CD4-positive, alpha-beta T cell treated with Interleukin-12 subunit alpha and Interleukin-12 subunit beta, for 1 hour (primary cell): ENCODE results near the gene NGF.

Source experiments
- DNase-seq: peaks from one replicate; pipeline ENCODE4 v3.0.0-alpha.2; 2020

Gene NGF

GRCh38 chr1:115277276-115277675, 60.8 kb downstream of the NGF start:
- DNase-seq: no peak

- DNase-seq: no peak
These were observed 62.8 kb downstream of the NGF start for GRCh38 chr1:115275216-115275615.

DNA sequence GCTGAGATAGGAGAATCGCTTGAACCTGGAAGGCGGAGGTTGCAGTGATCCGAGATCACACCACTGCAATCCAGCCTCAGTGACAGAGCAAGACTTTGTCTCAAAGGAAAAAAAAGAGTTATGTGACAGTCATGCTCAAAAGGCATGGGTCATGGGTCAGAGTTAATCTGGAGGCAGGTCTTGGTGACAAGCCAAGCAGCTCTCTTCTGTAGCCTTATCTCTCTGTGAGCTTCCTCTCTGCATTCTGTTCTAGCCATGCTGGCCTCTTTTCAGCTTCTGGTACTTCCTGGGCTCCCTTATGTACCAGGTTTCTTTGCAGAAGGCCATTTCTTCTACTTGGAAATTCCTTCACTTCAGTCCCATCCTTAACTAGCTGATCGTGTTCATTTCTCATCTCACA, 63.6 kb downstream of the NGF start:
- DNase-seq: no peak

DNA sequence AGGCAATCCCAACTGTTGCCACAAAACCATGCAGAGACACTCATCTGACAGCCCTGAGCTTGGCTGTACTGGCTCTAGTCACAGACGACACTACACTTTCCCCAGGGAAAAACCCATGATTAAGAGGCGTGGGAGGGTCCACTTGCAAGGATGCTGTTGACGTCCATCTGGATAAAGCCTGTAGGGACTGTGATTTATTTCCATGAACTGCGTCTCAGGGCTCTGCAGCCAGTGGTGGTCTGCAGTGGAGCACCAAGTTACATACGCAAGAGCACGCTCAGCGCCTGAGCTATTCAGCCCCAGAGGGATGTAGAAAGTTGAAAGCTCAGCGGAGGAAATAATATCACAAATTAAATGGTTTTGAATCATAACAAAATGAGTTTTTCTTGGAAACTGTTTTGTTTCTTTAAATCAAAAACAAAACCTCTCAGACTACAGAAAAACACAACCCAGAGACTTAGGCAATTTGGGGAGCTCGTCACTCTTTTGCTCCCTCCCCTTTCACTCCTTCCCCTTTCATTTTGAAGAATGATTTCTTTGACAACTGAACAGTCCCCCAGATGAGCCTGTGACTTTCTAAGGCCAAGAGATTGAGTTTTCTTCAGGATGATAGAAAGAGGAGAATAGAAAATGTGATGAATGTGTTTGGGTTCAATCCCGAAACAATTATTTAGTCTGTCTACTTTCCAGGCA, 71.2 kb downstream of the NGF start:
- no peak for DNase-seq

- DNase-seq: no peak
These were observed 73.0 kb downstream of the NGF start for GRCh38 chr1:115265099-115265498.

GRCh38 chr1:115262886-115263285, 75.2 kb downstream of the NGF start:
- no peak for DNase-seq

DNA sequence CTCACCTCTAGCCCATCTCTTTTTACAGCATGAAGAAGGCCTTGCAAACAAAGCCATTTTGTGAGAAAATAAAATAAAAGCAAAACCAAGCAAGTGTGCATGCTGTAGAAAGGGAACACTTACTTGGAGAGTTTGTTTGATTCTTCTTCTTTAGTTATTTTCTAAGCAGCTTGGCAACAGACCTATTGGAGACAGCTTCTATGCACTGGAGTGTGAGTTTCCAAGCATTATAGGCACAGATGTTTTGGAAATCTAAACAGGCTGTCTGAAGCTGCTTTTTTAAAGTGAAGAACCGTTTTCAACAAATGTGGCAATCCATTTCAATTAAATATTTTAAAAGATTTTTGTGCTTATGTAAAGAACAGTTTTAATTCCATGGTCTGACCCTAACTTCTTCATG, 76.6 kb downstream of the NGF start:
- no peak for DNase-seq

- no peak for DNase-seq
These were observed 79.7 kb downstream of the NGF start for GRCh38 chr1:115258302-115258866.

DNA sequence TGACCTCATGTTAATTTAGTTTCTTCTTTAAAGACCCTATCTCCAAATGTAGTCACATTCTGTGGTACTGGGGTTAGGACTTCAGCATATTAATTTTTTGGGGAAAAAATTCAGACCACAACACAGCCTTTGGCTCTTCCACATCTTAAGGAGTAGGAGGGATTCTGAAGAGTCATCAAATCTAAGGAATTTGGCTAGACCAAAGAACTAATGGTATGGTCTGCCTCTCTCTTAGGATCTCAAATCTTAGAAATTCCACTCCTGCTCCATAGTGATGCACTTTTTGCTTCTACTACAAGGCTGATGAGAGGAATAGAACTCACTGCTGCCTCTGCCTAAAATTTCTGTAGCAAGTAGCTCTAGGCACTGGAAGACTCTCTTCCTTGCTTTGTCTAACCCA, 80.5 kb downstream of the NGF start:
- no peak for DNase-seq

DNA sequence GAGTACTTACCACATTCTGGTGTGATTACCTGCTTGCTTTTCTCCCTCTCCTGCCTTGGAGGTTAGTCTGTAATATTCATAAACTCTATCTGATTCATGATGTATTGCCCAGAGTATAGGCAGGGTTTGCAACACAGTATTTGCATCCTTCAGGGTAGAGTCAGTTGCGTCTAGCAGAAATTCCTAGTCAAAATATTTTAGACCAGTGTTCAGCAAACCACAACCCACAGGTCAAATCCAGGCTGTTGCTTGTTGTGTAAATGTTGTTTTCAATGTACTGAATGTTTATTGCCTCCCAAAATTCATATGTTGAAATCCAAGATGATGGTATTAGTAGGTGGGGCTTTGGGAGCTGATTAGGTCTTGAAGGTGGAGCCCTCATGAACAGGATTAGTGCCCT, 82.9 kb downstream of the NGF start:
- no peak for DNase-seq

DNA sequence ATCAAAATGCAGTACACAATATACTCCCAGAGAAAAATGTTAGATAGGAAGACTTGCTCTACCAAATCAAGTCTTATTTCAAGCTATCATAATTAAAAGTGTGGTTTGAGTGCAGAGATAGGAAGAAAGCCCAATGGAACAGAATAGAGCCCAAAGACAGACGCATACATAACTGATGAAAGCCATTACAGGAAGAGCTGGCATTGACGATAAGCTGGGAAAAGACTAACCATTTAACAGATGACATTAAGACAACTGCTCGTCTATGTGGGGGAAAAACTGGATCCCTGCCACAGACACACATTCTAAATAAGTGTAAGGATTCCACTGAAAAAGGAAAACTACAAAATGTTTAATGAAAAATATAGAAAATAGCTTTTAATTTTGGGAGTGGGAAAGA, 85.5 kb downstream of the NGF start:
- DNase-seq: no peak

DNA sequence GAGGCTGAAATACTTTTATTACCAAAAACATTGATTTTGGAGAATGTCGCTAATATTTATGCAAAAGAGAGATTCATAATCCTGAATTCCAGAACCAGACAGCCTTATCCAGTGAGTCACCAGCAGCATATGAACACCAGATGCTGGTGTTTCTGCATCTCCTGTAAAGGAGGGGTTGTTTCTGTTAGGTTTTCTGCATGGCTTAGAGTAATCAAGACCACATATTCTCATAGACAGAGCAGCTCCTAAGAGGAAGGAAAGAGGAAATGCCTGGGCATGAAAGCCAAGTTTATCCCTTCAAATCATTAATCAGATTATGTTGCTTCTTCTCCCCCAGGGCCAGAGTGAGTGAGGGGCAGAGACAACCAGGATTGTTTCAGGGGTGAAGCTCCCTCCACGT, 86.2 kb downstream of the NGF start:
- DNase-seq: no peak

DNA sequence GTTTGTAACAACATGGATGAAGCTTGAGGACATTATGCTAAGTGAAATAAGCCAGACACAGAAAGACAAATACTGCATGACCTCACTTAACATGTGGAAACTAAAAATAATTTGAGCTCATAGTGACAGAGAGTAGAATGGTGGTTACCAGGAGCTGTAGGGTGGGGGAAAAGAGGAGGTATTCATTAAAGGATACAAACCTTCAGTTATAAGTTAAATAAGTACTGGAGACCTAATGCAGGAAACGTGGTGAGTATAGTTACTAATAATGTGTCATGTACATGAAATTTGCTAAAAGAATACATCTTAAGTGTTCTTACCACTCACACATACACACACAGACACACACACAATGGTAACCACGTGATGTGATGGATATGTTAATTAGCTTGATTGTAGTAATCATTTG, 86.7 kb downstream of the NGF start:
- DNase-seq: no peak

DNA sequence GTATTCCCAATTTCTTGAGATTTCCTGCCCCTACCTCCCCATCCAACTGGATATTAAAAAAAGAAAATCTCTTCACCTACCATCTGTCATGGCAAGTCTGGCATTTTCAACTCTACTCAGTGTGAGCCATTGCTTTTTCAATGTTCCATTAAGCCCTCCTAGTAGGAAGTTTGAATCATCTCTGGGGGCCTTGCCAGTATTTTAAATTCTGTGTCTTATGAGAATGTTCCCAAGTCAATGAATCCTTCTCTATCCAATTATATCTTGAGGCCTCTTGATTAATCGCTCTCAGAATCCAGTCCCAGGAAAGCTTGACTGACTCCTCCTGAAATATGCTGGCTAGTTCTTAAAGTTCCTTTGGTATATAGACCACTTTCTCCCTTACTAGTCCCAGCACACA, 91.5 kb downstream of the NGF start:
- no peak for DNase-seq

- DNase-seq: no peak
These were observed 92.8 kb downstream of the NGF start for GRCh38 chr1:115245227-115245626.

- no peak for DNase-seq
These were observed 95.5 kb downstream of the NGF start for GRCh38 chr1:115242543-115242942.

DNA sequence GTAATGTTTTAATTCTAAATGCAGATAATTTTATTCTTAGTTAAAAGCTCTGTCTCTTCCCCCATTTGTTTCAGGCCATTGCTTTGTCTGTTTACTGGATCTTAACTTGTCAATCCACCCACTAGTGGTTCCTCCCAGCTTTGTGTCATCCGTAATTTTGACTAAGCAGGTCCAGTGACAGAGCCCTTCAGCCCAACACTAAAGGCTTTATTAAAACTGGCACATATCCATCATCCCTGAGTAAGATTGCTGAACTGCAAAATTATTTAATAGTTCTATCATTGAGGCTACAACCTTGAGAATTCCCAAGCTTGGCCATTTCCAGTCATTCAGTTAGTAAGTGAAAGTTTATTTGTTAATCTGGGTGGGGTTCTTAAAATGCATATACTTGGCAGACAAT, 96.7 kb downstream of the NGF start:
- no peak for DNase-seq

GRCh38 chr1:115240297-115240696, 97.8 kb downstream of the NGF start:
- no peak for DNase-seq

DNA sequence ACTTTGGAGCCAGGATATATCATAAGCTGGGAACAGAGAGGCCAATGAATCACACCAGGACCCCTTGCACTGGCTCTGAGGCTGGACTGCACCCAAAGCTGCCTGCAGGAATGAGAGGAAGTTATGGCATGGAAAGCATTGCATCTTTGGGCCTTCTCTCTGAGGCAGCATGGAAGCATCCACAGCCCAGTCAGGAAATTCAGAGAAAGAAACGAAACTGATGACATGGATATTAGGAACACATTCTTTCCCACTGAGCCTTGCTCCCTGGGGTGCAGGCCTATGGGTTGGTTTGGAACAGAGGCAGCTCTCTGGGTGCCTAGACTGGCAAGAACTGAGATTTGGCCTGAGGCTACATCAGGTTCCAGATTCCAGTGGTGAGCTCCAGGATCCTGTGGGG, 98.6 kb downstream of the NGF start:
- no peak for DNase-seq

GRCh38 chr1:115239148-115239422, 99.0 kb downstream of the NGF start:
- DNase-seq: no peak

DNA sequence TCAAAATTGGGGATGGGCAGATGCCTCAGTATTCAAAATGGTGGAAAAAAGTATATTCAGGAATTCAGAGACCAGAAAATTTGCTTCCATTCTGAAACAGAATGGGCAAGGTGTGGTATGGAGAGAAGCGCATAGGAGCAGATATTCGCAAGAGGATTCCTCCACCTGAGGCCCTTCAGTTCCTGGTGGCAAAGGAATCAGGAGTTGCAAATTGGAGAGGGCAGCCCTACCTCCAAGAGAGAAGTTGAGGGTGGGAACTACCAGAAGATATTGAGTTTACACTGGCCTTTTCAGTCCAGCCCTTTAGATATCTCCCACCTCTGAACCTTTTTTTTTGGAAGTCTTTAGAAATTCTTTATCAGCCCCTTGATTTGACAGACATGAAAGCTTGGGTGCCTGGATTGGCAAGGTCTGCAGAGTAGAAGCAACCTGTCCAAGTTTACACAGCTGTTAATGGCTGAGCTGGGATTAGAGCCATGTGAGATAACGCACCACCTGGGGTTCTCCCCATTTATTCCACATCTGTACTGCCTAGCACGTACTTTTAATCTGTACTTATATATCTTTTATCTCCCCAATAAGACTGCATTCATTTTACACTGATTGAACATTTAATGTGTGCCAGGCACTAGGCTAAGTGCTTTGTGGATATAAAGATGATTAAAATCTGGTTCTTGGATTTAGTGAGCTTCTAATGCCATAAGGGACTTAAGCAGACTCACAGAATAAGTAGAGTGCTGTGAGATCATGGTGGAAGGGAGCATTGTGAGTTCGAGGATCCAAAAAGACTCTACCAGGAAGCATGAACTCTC, 99.5 kb downstream of the NGF start:
- DNase-seq: no peak

DNA sequence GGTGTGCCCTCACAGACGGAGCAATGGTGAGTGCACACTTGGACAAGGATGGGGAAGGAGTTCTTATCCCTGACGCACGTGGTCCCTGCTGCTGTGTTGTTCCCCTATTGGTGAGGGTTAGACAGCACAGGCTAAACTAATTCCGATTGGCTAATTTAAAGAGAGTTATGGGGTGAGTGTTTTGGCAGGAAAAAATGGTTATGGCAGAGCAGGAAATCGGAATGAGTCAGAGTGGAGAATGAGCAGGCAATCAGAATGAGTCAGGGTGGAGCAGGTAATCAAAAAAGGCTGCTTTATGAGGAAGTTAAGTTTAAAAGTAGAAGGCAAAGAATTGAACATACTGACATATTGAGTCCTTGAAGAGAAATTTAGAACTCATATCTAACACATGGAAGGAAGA, 100.5 kb downstream of the NGF start:
- DNase-seq: no peak

DNA sequence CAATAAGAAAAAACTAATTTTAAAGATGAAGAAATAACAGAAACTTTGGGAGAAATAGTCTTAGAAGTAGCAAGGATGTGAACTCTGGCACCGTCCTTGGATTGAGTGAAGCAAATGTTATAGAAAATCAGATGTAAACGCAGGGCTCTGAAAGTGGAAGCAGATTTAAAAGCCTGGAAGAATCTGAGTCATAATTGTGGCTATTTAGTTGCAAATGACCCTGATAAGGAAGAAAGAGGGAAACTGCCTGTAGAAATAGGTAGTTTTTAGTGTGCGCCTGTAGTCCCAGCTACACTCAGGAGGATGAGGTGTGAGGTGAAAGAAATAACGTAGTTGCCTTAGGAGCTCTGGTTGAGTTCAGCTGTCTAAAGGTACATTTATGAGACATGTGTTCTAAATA, 101.0 kb downstream of the NGF start:
- DNase-seq: no peak
